Neural progenitor cell (in vitro differentiated cells): ENCODE results near the gene ATXN1.

Source experiments
- EZH2 ChIP-seq: fragments of 200-600 bp; sonication (generic); IDR thresholded peaks from 2 replicates; pipeline ENCODE4 v1.6.1; 2017; ENCODE audit warnings: antibody characterized with exemption, mild to moderate bottlenecking, moderate library complexity
- EZH2phosphoT487 ChIP-seq: fragments of 200-600 bp; sonication (generic); IDR thresholded peaks from 2 replicates; pipeline ENCODE4 v1.6.1; 2017; ENCODE audit warnings: antibody characterized with exemption

- TF ChIP-seq EZH2phosphoT487 (no peak), EZH2 (no peak)
These were observed 387.2 kb downstream of the ATXN1 start for GRCh38 chr6:16374016-16374415.
